MM.1S (cell line): Measurements from ENCODE around the gene COQ2.

Experiments
- CTCF ChIP-seq: fragments of 300-600 bp; sonication (generic); IDR thresholded peaks from 2 replicates; pipeline ENCODE4 v1.5.1; 2016; ENCODE audit warnings: antibody characterized with exemption, low read length, mixed read lengths
- EZH2 ChIP-seq: fragments of 300-600 bp; sonication (generic); optimal IDR thresholded peaks from 2 replicates; pipeline ENCODE3; 2017; ENCODE audit warnings: low read depth, mild to moderate bottlenecking, antibody characterized with exemption, low read length, mixed read lengths
- EZH2phosphoT487 ChIP-seq: fragments of 300-600 bp; sonication (generic); IDR thresholded peaks from 2 replicates; pipeline ENCODE4 v1.6.1; 2018; ENCODE audit warnings: antibody characterized with exemption, low read length

GRCh38 chr4:83257811-83258210, 26.8 kb downstream of the COQ2 start:
- TF ChIP-seq CTCF = no peak
- no peak for TF ChIP-seq EZH2phosphoT487
- no peak for TF ChIP-seq EZH2
